ENCODE results near the gene SNAP91. TPM values are rescaled to one million over a fixed set of nuclear protein-coding genes. Genes with fewer than 3 reads are reported as not detected.
"Not testable (repeated sequence)": the region's sequence is repeated elsewhere in the genome, so short reads cannot be mapped to it uniquely, and the experiment has no call there.

Gene SNAP91
- total RNA-seq, 8 experiments from 2014 or later, result 0.52 to 52.8 (median 39.3) TPM; not detected in 1

DNA sequence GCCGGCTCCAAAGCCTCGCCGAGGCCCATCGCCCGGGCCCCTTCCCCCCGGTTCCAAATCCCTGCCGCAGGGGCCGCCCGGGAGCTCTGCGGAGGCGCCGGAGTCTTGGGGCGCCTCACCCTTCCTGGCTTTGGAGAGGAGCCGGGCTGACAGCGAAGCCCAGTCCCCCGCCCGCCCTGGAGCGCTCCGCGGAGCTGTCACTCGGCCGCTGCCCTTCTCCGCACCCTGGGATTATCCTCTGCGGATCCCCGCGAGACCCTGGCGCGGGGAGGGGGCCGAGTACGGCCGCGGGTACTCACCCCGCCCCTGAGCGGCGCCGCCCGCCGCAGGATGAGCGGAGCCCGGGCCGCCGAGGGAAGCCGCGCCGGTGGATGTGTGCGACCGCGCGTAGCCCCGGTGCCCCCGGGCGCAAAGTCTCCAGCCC, 343 bp downstream of the SNAP91 start:
- Histone ChIP-seq H3K4me1 (replicated peaks in 1 of 2) (peaks cover 0 to 12% of the 10 kb centered on the region in 2 donors), H3K4me3 (peak overlapping the region; percentile 66 to 95 (median 72)), H3K27ac (peak overlapping the region; percentile 87 to 88)
- no CpG with 5 or more reads among the region's 52 CpGs for WGBS, 10 experiments
- peak; percentile 69 to 81 (median 72) for ATAC-seq (replicated peaks in 6 of 8)
- in situ Hi-C loops (cut with MboI; ENCODE audit: low pct_unique_long_range_greater_than_20kb in 2 of 9, low sequenced_read_pairs in 9 of 9, unreplicated experiment in 9 of 9), result loop anchor here in 2 of 9 experiments (25.0 kb wide), 2 partner anchors 129 to 154 kb away; partner anchors contain the start of genes CYB5R4 (in 1 of the 2) and RIPPLY2 (in 1 of the 2)

DNA sequence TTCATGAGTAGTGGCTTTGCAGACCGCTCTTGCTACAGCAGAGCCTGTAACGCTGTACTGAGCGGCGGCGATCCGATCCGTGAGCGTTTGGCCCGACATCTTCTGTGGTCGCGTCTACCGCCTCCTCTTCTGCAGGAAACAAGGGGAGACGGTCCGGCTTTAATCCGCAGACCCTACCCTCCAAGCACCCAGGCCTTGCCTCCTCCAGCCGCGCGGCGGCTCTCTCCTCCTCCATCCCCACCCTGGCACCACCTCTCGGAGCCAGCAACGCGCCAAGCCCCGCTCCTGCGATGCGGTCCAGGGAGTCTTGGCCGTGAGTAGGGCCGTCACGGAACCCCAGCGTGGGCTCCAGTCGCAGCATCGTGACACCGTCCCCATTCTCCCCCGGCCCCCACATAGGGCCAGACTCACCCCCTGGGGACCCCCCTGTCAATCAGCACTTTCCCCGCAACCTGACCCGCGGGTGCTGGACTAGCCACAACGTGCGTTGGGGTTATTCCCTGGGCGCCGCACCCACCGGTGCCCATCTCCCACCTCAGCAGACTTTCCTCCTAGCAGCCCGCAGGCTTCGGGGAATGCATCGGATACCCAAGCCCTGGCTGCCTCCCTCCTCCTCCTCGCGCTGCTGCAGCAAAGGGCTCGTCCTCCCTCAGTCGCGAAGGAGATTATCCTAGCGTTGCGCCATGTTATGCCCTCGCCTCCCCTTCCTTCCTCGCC, 914 bp downstream of the SNAP91 start:
- Histone ChIP-seq H3K4me3 (peak overlapping the region; percentile 66 to 95 (median 72)), H3K4me1 (replicated peaks in 1 of 2) (peaks cover 0 to 12% of the 10 kb centered on the region in 2 donors), H3K27ac (peak overlapping the region; percentile 87 to 88)
- 0 to 47% (median 3%) methylated on average over 1 to 20 of the region's 53 CpGs; no CpG with 5 or more reads in 5 of the 10 experiments for WGBS, 10 experiments
- in situ Hi-C loops (cut with MboI; ENCODE audit: low pct_unique_long_range_greater_than_20kb in 2 of 9, low sequenced_read_pairs in 9 of 9, unreplicated experiment in 9 of 9), result loop anchor here in 2 of 9 experiments (25.0 kb wide), 2 partner anchors 129 to 154 kb away; partner anchors contain the start of genes CYB5R4 (in 1 of the 2) and RIPPLY2 (in 1 of the 2)
- ATAC-seq (replicated peaks in 6 of 8), result peak; percentile 19 to 58 (median 24)

DNA sequence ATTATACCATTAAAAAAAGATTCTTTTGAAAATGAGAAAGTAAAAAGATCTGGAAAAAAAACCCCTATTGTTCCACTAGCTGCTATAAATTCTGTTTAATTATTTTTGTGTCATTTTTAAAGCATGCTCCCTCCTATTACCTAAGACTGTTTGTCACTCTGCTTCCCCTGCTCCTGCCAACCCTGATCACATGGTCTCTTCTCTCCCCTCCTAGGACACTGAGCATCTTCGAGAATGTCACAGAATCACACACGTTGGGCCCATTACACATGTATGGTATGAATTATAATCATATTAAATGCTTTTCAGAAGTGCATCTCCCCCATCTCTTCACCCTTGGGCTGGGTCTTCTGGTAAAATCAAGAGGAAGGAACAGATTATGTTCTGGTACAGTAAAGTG, 6.2 kb downstream of the SNAP91 start:
- Histone ChIP-seq H3K4me3 (no peak overlapping the region), H3K27ac (no peak overlapping the region), H3K4me1 (replicated peaks in 1 of 2) (peaks cover 0 to 12% of the 10 kb centered on the region in 2 donors)
- 0 to 81% (median 24%) methylated on average over 1 to 2 of the region's 2 CpGs; no CpG with 5 or more reads in 2 of the 10 experiments for WGBS, 10 experiments
- in situ Hi-C loops (cut with MboI; ENCODE audit: low pct_unique_long_range_greater_than_20kb in 2 of 9, low sequenced_read_pairs in 9 of 9, unreplicated experiment in 9 of 9), result loop anchor here in 2 of 9 experiments (25.0 kb wide), 2 partner anchors 135 to 160 kb away; partner anchors contain the start of genes CYB5R4 (in 1 of the 2) and RIPPLY2 (in 1 of the 2)
- ATAC-seq (replicated peaks in 6 of 8), result peak in 4 of 8 experiments; percentile 45 to 79 (median 65)

DNA sequence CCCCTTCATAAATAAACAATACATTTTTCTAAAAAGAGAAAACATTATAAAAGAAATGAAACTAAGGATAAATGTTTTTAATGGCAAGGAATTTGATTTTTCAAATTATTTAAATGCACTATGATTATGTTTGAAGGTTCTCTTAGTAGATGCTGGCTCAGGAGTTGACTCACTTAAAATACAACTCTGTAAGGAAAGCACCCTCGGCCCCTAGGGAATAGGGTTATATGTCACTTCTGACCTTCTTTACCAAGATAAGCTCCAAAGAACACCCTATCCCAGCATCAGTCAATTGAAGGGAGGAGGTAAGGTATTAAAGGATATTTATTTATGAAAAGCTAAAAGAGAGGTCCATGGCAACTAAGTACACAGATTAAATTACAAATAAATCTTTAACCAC, 6.8 kb downstream of the SNAP91 start:
- no peak overlapping the region for H3K4me3 ChIP-seq
- 17 to 100% (median 68%) methylated on average over 1 of the region's 1 CpG; no CpG with 5 or more reads in 4 of the 10 experiments for WGBS, 10 experiments
- ATAC-seq (replicated peaks in 6 of 8), result no peak
- H3K4me1 ChIP-seq (replicated peaks in 1 of 2), result peaks cover 0 to 11% of the 10 kb centered on the region in 2 donors
- H3K27ac ChIP-seq, result no peak overlapping the region
- in situ Hi-C loops (cut with MboI; ENCODE audit: low pct_unique_long_range_greater_than_20kb in 2 of 9, low sequenced_read_pairs in 9 of 9, unreplicated experiment in 9 of 9), result loop anchor here in 2 of 9 experiments (25.0 kb wide), 2 partner anchors 135 to 160 kb away; partner anchors contain the start of genes CYB5R4 (in 1 of the 2) and RIPPLY2 (in 1 of the 2)

DNA sequence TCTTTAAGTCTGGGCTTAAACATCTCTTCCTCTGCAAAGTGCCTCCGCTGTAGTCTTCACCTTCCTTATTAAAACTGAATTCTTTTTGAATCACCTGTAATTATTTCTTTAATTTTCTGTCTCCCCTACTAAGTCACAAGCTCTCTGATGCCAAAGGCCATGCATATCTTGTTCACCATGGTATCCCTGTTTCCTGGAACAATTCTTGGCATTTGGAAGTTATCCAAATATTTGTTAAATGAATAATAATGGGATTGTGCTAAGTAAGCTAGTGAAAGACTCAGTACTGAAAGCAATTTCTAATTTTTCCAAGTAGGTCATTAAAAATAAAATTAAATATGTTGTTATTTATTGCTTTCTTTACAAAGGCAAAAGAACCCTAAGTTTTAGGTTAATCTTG, 12.2 kb downstream of the SNAP91 start:
- H3K4me3 ChIP-seq, result no peak overlapping the region
- in situ Hi-C loops (cut with MboI; ENCODE audit: low pct_unique_long_range_greater_than_20kb in 2 of 9, low sequenced_read_pairs in 9 of 9, unreplicated experiment in 9 of 9), result no loop called here
- WGBS, 10 experiments, result 0 to 100% (median 100%) methylated on average over 1 of the region's 1 CpG
- H3K27ac ChIP-seq, result no peak overlapping the region
- ATAC-seq (replicated peaks in 6 of 8), result peak in 1 of 8 experiments; percentile 27
- no peaks in the 10 kb centered on the region for H3K4me1 ChIP-seq (replicated peaks in 1 of 2)

DNA sequence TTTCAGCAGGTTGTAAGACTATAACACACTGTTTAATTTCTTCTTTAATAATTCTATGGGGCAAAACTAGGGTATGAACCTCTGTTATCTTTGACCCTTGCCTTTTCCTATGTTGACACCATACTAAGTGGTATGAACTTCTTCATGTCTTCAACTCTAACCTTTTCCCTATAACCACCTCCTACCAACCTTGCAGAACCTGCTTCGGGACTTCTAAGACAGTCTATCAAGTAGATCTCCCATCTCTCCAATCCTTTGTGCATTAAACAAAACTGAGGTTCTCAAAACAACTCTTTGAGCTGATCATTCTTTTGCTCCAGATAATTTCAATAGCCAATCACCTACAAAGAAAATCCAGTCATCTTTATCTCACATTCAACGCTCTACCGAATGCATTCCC, 23.4 kb downstream of the SNAP91 start:
- H3K4me1 ChIP-seq (replicated peaks in 1 of 2), result no peaks in the 10 kb centered on the region
- H3K27ac ChIP-seq, result no peak overlapping the region
- in situ Hi-C loops (cut with MboI; ENCODE audit: low pct_unique_long_range_greater_than_20kb in 2 of 9, low sequenced_read_pairs in 9 of 9, unreplicated experiment in 9 of 9), result no loop called here
- ATAC-seq (replicated peaks in 6 of 8), result no peak
- WGBS, 10 experiments, result 63 to 100% (median 90%) methylated on average over 2 to 3 of the region's 3 CpGs
- H3K4me3 ChIP-seq, result no peak overlapping the region

DNA sequence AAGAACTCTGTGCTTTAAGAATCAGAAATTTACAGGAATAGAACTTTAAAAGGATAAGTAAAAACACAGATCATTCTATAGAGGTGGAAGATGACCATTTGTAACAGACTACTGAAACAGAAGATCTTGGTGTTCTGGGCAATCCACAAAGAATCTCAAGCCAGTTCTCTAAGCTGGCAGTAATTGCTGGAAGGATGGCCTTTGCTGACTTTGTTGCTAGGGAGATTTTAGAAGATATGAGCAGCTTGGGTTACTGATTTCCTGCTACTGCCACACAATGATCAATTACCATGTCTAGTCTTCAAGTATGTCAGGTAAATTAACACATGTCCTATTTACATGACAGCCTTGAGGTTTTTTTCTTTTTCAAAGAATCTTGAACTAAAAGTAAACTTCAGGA, 31.1 kb downstream of the SNAP91 start:
- Histone ChIP-seq H3K4me3 (no peak overlapping the region), H3K4me1 (replicated peaks in 1 of 2) (no peaks in the 10 kb centered on the region), H3K27ac (no peak overlapping the region)
- in situ Hi-C loops (cut with MboI; ENCODE audit: low pct_unique_long_range_greater_than_20kb in 2 of 9, low sequenced_read_pairs in 9 of 9, unreplicated experiment in 9 of 9), result no loop called here
- peak in 1 of 8 experiments; percentile 62 for ATAC-seq (replicated peaks in 6 of 8)

DNA sequence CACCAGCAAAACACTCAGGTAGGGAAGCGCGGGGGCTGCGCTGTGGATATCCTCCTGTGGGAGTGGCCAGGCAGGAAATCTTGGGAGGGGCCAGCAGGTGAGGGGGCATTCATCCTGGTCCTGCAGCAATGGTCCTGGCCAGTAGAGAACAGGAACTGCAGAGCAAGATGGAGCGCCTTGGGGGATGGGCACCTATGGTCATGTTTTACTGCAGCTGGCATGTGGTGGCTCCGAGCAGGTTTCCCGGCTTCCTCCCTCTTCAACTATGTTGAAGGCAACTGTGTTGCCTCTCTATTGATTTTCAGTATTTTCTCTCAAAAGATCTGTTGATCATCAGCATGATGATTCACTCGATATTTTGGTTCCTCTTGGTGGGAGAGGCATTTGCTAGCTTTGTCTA, 70.9 kb downstream of the SNAP91 start:
- 11 to 100% (median 65%) methylated on average over 1 to 6 of the region's 7 CpGs for WGBS, 10 experiments
- ATAC-seq (replicated peaks in 6 of 8), result no peak
- in situ Hi-C loops (cut with MboI; ENCODE audit: low pct_unique_long_range_greater_than_20kb in 2 of 9, low sequenced_read_pairs in 9 of 9, unreplicated experiment in 9 of 9), result no loop called here
- Histone ChIP-seq H3K4me1 (replicated peaks in 1 of 2) (no peaks in the 10 kb centered on the region), H3K27ac (no peak overlapping the region), H3K4me3 (no peak overlapping the region)

DNA sequence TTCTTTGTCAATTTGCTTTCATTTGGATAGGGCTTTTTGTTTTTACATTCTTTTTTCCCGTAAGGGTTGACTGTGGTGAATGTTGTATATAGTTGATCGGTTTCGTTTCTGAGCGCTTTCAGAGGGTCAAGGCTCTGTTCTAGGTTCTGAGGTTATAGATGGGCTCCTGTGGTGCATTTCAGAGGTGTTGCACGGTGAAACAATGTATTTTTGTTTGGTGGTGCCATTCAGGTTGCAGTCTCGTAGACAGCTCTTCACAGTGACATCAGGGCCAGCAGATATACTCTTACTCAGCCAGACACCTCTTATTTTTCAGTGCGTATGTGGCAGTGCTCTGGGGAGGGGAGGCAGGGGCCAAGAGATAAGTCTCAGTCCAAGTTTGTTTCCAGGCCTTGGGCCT, 72.1 kb downstream of the SNAP91 start:
- no peak for ATAC-seq (replicated peaks in 6 of 8)
- H3K4me3 ChIP-seq, result no peak overlapping the region
- in situ Hi-C loops (cut with MboI; ENCODE audit: low pct_unique_long_range_greater_than_20kb in 2 of 9, low sequenced_read_pairs in 9 of 9, unreplicated experiment in 9 of 9), result no loop called here
- no peaks in the 10 kb centered on the region for H3K4me1 ChIP-seq (replicated peaks in 1 of 2)
- 40 to 100% (median 86%) methylated on average over 1 to 7 of the region's 7 CpGs; no CpG with 5 or more reads in 1 of the 10 experiments for WGBS, 10 experiments
- no peak overlapping the region for H3K27ac ChIP-seq

DNA sequence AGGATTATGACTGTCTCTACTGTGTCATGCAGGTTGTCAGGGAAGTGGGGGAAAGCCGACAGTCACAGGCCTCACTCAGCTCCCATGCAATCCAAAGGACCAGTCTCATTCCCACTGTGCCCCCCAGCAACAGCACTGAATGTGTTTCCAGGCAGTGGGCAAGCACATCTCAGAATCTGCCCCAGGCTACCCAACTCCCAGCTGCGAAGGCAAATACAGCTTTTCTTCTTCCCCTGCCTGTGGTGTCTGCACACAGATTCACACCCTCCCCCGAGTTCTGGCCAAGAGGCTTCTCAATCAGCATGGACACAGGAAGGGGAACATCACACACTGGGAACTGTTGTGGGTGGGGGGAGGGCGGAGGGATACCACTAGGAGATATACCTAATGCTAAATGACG, 75.3 kb downstream of the SNAP91 start:
- ATAC-seq (replicated peaks in 6 of 8), result peak in 2 of 8 experiments; percentile 9 to 96
- H3K4me1 ChIP-seq (replicated peaks in 1 of 2), result no peaks in the 10 kb centered on the region
- H3K27ac ChIP-seq, result no peak overlapping the region
- WGBS, 10 experiments, result 0% methylated on average over 1 of the region's 5 CpGs; no CpG with 5 or more reads in 9 of the 10 experiments
- in situ Hi-C loops (cut with MboI; ENCODE audit: low pct_unique_long_range_greater_than_20kb in 2 of 9, low sequenced_read_pairs in 9 of 9, unreplicated experiment in 9 of 9), result no loop called here
- no peak overlapping the region for H3K4me3 ChIP-seq

DNA sequence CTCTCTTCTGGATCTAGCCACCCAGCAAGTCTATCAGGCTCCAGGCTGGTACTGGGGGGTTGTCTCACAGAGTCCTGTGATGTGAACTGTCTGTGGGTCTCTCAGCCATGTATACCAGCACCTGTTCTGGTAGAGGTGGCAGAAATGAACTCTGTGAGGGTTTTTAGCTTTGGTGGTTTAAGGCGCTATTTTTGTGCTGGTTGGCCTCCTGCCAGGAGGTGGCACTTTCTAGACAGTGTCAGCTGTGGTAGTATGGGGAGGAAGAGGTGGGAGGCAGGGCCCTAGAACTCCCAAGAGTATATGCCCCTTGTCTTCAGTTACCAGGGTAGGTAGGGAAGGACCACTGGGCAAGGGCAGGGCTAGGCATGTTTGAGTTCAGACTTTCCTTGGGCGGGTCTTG, 75.8 kb downstream of the SNAP91 start:
- no peak for ATAC-seq (replicated peaks in 6 of 8)
- H3K4me1 ChIP-seq (replicated peaks in 1 of 2), result no peaks in the 10 kb centered on the region
- in situ Hi-C loops (cut with MboI; ENCODE audit: low pct_unique_long_range_greater_than_20kb in 2 of 9, low sequenced_read_pairs in 9 of 9, unreplicated experiment in 9 of 9), result no loop called here
- no peak overlapping the region for H3K4me3 ChIP-seq
- no peak overlapping the region for H3K27ac ChIP-seq
- 60 to 100% (median 92%) methylated on average over 1 to 2 of the region's 2 CpGs; no CpG with 5 or more reads in 7 of the 10 experiments for WGBS, 10 experiments

DNA sequence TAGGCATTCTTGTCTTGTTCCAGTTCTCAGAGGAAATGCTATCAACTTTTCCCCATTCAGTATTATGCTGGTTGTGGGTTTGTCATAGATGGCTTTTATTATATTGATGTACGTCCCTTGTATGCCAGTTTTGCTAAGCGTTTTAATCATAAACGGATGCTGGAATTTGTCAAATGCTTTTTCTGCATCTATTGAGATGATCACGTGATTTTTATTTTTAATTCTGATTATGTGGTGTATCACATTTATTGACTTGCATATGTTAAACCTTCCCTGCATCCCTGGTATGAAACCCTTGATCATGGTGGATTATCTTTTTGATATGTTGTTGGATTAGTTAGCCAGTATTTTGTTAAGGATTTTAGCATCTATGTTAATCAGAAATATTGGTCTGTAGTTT, 79.0 kb downstream of the SNAP91 start:
- ATAC-seq (replicated peaks in 6 of 8); in situ Hi-C loops (cut with MboI; ENCODE audit: low pct_unique_long_range_greater_than_20kb in 2 of 9, low sequenced_read_pairs in 9 of 9, unreplicated experiment in 9 of 9): not testable (repeated sequence)
- 33 to 100% (median 80%) methylated on average over 2 to 4 of the region's 4 CpGs; no CpG with 5 or more reads in 1 of the 10 experiments for WGBS, 10 experiments

More for the DNA sequence above, 79.0 kb downstream of the SNAP91 start:
- H3K4me3 ChIP-seq; H3K27ac ChIP-seq; H3K4me1 ChIP-seq (replicated peaks in 1 of 2): not testable (repeated sequence)

Measured in motor neuron (in vitro differentiated cells).